Measurements from ENCODE around the gene FAF2.
A peak's percentile ranks its signal among the peaks of the same experiment; 100 is the strongest.
"Not testable (repeated sequence)": the region's sequence is repeated elsewhere in the genome, so short reads cannot be mapped to it uniquely, and the experiment has no call there.

Gene FAF2

GRCh38 chr5:176447978-176448608 lies at the start of gene FAF2:
Gene FAF2, plus strand, starts transcription at chr5:176448385. Its CDS starts 23 bp downstream, at chr5:176448408.
- peak; percentile 100 for DNase-seq (ENCODE audit: low spot score)

- DNase-seq (ENCODE audit: low spot score) = no peak
Measured at GRCh38 chr5:176400382-176401156, 47.6 kb upstream of the FAF2 start.

GRCh38 chr5:176401281-176402205 lies 46.6 kb upstream of the FAF2 start:
- no peak for DNase-seq (ENCODE audit: low spot score)

GRCh38 chr5:176405656-176406435 lies 42.3 kb upstream of the FAF2 start:
- no peak for DNase-seq (ENCODE audit: low spot score)

GRCh38 chr5:176406436-176407052 lies 41.6 kb upstream of the FAF2 start:
- no peak for DNase-seq (ENCODE audit: low spot score)

- DNase-seq (ENCODE audit: low spot score) = no peak
Measured at GRCh38 chr5:176407456-176408251, 40.5 kb upstream of the FAF2 start.

GRCh38 chr5:176408252-176408573 lies 40.0 kb upstream of the FAF2 start:
- DNase-seq (ENCODE audit: low spot score) = not testable (repeated sequence)

- no peak for DNase-seq (ENCODE audit: low spot score)
Measured at GRCh38 chr5:176408590-176408989, 39.6 kb upstream of the FAF2 start.

GRCh38 chr5:176409765-176410164 lies 38.4 kb upstream of the FAF2 start:
- DNase-seq (ENCODE audit: low spot score) = no peak

GRCh38 chr5:176410486-176411180 lies 37.6 kb upstream of the FAF2 start:
- peak; percentile 58 for DNase-seq (ENCODE audit: low spot score)

- DNase-seq (ENCODE audit: low spot score) = no peak
Measured at GRCh38 chr5:176412517-176413254, 35.5 kb upstream of the FAF2 start.

- no peak for DNase-seq (ENCODE audit: low spot score)
Measured at GRCh38 chr5:176413255-176413565, 35.0 kb upstream of the FAF2 start.

GRCh38 chr5:176413709-176414191 lies 34.4 kb upstream of the FAF2 start:
- DNase-seq (ENCODE audit: low spot score) = no peak

GRCh38 chr5:176414704-176415103 lies 33.5 kb upstream of the FAF2 start:
- DNase-seq (ENCODE audit: low spot score) = no peak

- peak; percentile 27 for DNase-seq (ENCODE audit: low spot score)
Measured at GRCh38 chr5:176415240-176415951, 32.8 kb upstream of the FAF2 start.

- DNase-seq (ENCODE audit: low spot score) = peak; percentile 91
Measured at GRCh38 chr5:176415952-176416924, 31.9 kb upstream of the FAF2 start, which contains the start of gene CLTB. Gene CLTB, minus strand, starts transcription at chr5:176416539. Its CDS starts 176 bp downstream, at chr5:176416363.

GRCh38 chr5:176416965-176417364 lies 31.2 kb upstream of the FAF2 start:
- DNase-seq (ENCODE audit: low spot score) = no peak
